Sigmoid colon (tissue), 4 donors: ENCODE data around the gene PPP4R4.

Experiments
- POLR2A ChIP-seq, 2 donors: fragments of 450-650 bp; IDR thresholded peaks; one replicate each; pipeline ENCODE4 v1.6.1; 2016; ENCODE audit warnings: antibody characterized with exemption in 2 of 2, mild to moderate bottlenecking in 2 of 2, moderate library complexity in 2 of 2
- POLR2AphosphoS5 ChIP-seq, 4 donors: sonication (generic); formaldehyde crosslinking; IDR thresholded peaks; one replicate each; pipeline ENCODE4 v1.6.1; 2017; ENCODE audit warnings: antibody characterized with exemption in 4 of 4
- TF ChIP-seq, protein P1 (sequence below), 4 experiments: fragments of 450-650 bp in 3 of 4; fragments of 200-600 bp in 1 of 4; IDR thresholded peaks; one replicate each; pipeline ENCODE4 v1.5.1; 2016 to 2019; ENCODE audit warnings: antibody characterized with exemption in 4 of 4, mild to moderate bottlenecking in 3 of 4, moderate library complexity in 2 of 4

DNA sequence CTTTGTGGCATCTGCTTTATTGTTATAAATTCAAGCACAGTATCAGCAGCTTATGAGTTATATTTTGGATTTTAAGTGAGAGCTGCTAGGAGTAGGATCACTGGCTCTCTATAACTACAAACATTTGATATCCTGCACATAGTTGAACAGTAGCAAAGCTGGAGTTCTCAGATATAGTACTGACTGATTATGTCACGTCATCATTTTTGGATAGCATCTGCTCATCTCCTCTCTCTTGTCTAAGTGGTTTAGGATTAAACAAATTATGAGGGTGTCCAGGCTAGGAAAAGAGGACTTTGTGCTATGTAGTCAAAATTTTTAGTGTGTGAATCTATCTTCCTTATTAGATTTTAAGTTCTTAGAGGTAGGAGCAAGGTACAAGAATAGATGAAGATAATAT lies 18.4 kb downstream of the PPP4R4 start:
- TF ChIP-seq, protein P1, sequence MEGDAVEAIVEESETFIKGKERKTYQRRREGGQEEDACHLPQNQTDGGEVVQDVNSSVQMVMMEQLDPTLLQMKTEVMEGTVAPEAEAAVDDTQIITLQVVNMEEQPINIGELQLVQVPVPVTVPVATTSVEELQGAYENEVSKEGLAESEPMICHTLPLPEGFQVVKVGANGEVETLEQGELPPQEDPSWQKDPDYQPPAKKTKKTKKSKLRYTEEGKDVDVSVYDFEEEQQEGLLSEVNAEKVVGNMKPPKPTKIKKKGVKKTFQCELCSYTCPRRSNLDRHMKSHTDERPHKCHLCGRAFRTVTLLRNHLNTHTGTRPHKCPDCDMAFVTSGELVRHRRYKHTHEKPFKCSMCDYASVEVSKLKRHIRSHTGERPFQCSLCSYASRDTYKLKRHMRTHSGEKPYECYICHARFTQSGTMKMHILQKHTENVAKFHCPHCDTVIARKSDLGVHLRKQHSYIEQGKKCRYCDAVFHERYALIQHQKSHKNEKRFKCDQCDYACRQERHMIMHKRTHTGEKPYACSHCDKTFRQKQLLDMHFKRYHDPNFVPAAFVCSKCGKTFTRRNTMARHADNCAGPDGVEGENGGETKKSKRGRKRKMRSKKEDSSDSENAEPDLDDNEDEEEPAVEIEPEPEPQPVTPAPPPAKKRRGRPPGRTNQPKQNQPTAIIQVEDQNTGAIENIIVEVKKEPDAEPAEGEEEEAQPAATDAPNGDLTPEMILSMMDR (IDR thresholded peaks at IDR 0.05) = no peak
- TF ChIP-seq POLR2AphosphoS5 (IDR thresholded peaks at IDR 0.05) (no peak), POLR2A (IDR thresholded peaks at IDR 0.05) (no peak)
